SK-N-SH (cell line): ENCODE results near the gene PALM. TPM values are rescaled to one million over a fixed set of nuclear protein-coding genes. Genes with fewer than 3 reads are reported as not detected.

Source experiments
- CTCF ChIA-PET: fragments of 300-600, 350-600 bp; formaldehyde crosslinking; extraction: SDS; loops from one replicate; lab custom pipeline; 2021; lab: Yijun Ruan, JAX
- POLR2A ChIA-PET: fragments of 350-600 bp; sonication (Branson Sonifier 250); formaldehyde crosslinking; extraction: SDS; loops from one replicate; lab custom pipeline; 2020; ENCODE audit warnings: antibody characterized with exemption, inconsistent platforms; lab: Yijun Ruan, JAX
- DNase-seq: peaks from one replicate; pipeline ENCODE4 v3.0.0; 2012
- H2AFZ ChIP-seq: fragments of 200-600 bp; sonication (generic); 2 replicates; pipeline ENCODE4 v1.8.1; 2016; ENCODE audit warnings: antibody characterized with exemption, mild to moderate bottlenecking, low read depth
- H3F3A ChIP-seq: fragments of 200-600 bp; sonication (generic); replicated peaks from 2 replicates; pipeline ENCODE3; 2016; ENCODE audit warnings: antibody characterized with exemption, mild to moderate bottlenecking; ENCODE audit not compliant: insufficient read depth
- H3K27ac ChIP-seq, 2 experiments: fragments of 200-500 bp in 1 of 2; fragments of 200-600 bp in 1 of 2; sonication (Bioruptor generic) in 1 of 2; sonication (generic), shearing (Covaris generic) in 1 of 2; 2 replicates each; pipeline versions ENCODE4 v1.5.1 to v1.6.1; 2014 to 2016; ENCODE audit warnings: low read depth in 2 of 2, inconsistent platforms in 1 of 2, low read length in 1 of 2, mild to moderate bottlenecking in 1 of 2, mixed read lengths in 1 of 2
- H3K27me3 ChIP-seq: fragments of 200-600 bp; sonication (generic), shearing (Covaris generic); 2 replicates; pipeline ENCODE4 v1.6.1; 2016; ENCODE audit warnings: mixed run types; ENCODE audit not compliant: insufficient read depth
- H3K36me3 ChIP-seq, 2 experiments: fragments of 200-500 bp in 1 of 2; fragments of 200-600 bp in 1 of 2; sonication (Bioruptor generic) in 1 of 2; sonication (generic) in 1 of 2; replicated peaks in 1 of 2; 2 replicates each; pipeline versions ENCODE3 to v1.5.1; 2014 to 2016; ENCODE audit warnings: low read length in 1 of 2, mild to moderate bottlenecking in 1 of 2; ENCODE audit not compliant: insufficient read depth in 2 of 2, control insufficient read depth in 1 of 2
- H3K4me1 ChIP-seq, 2 experiments: fragments of 200-500 bp in 1 of 2; fragments of 200-600 bp in 1 of 2; sonication (Bioruptor generic) in 1 of 2; sonication (generic), shearing (Covaris generic) in 1 of 2; 2 replicates each; pipeline versions ENCODE4 v1.5.1 to v1.6.1; 2014 to 2016; ENCODE audit warnings: low read depth in 1 of 2, low read length in 1 of 2, mixed run types in 1 of 2; ENCODE audit not compliant: insufficient read depth in 2 of 2, control insufficient read depth in 1 of 2
- H3K4me2 ChIP-seq: fragments of 200-600 bp; sonication (generic), shearing (Covaris generic); 2 replicates; pipeline ENCODE4 v1.6.1; 2017; ENCODE audit warnings: mixed run types
- H3K4me3 ChIP-seq, 2 experiments: fragments of 200-500 bp in 1 of 2; fragments of 200-600 bp in 1 of 2; sonication (Bioruptor generic) in 1 of 2; sonication (generic), shearing (Covaris generic) in 1 of 2; 2 replicates each; pipeline versions ENCODE4 v1.5.1 to v1.8.1; 2014 to 2016; ENCODE audit warnings: low read depth in 2 of 2, inconsistent platforms in 1 of 2, low read length in 1 of 2, mild to moderate bottlenecking in 1 of 2, mixed read lengths in 1 of 2, moderate library complexity in 1 of 2
- H3K79me2 ChIP-seq: fragments of 200-600 bp; sonication (generic); 2 replicates; pipeline ENCODE4 v1.8.1; 2017; ENCODE audit warnings: mild to moderate bottlenecking; ENCODE audit not compliant: insufficient read depth
- H3K9ac ChIP-seq: fragments of 200-600 bp; sonication (generic); 2 replicates; pipeline ENCODE4 v1.6.1; 2017; ENCODE audit warnings: mixed run types
- H3K9me2 ChIP-seq: fragments of 200-600 bp; sonication (generic); 2 replicates; pipeline ENCODE4 v1.6.1; 2017; ENCODE audit warnings: mixed run types
- H3K9me3 ChIP-seq: fragments of 200-600 bp; sonication (generic); 2 replicates; pipeline ENCODE4 v1.6.1; 2017; ENCODE audit warnings: mixed run types, mild to moderate bottlenecking, moderate library complexity
- H4K20me1 ChIP-seq: fragments of 200-600 bp; sonication (generic); 2 replicates; pipeline ENCODE4 v1.6.1; 2017; ENCODE audit warnings: mild to moderate bottlenecking, mixed run types; ENCODE audit not compliant: insufficient read depth
- EP300 ChIP-seq, 2 experiments: IDR thresholded peaks; 2 replicates each; pipeline versions ENCODE4 v1.4.0 to v1.6.1; 2012; ENCODE audit warnings: borderline replicate concordance in 1 of 2, low read depth in 1 of 2, low read length in 1 of 2
- EZH2phosphoT487 ChIP-seq: fragments of 200-600 bp; sonication (generic); IDR thresholded peaks from 2 replicates; pipeline ENCODE4 v1.6.1; 2017; ENCODE audit warnings: low read depth, mixed run types, mild to moderate bottlenecking, antibody characterized with exemption, moderate library complexity, borderline replicate concordance
- FOXM1 ChIP-seq: IDR thresholded peaks from 2 replicates; pipeline ENCODE4 v1.4.0; 2012; ENCODE audit warnings: low read depth, mild to moderate bottlenecking
- GATA2 ChIP-seq: sonication (generic); formaldehyde crosslinking; IDR thresholded peaks from 2 replicates; pipeline ENCODE4 v1.5.0; 2020; ENCODE audit warnings: mild to moderate bottlenecking, missing genetic modification reagents
- IRF3 ChIP-seq: fragments of 150-350 bp; IDR thresholded peaks from 2 replicates; pipeline ENCODE4 v1.6.1; 2016; ENCODE audit warnings: mild to moderate bottlenecking, low read depth, low read length
- MAX ChIP-seq: IDR thresholded peaks from 2 replicates; pipeline ENCODE4 v1.4.0; 2012; ENCODE audit warnings: low read depth
- MEF2A ChIP-seq: IDR thresholded peaks from 2 replicates; pipeline ENCODE4 v1.4.0; 2012; ENCODE audit warnings: low read depth, borderline replicate concordance
- POLR2AphosphoS5 ChIP-seq: IDR thresholded peaks from 2 replicates; pipeline ENCODE4 v1.6.1; 2012; ENCODE audit warnings: low read depth, low read length
- RAD21 ChIP-seq: IDR thresholded peaks from 2 replicates; pipeline ENCODE4 v1.6.1; 2012; ENCODE audit warnings: mild to moderate bottlenecking, low read length
- RCOR1 ChIP-seq: fragments of 150-350 bp; IDR thresholded peaks from 2 replicates; pipeline ENCODE4 v1.6.1; 2017; ENCODE audit warnings: antibody characterized with exemption, low read length
- REST ChIP-seq: IDR thresholded peaks from 2 replicates; pipeline ENCODE4 v1.6.1; 2012; ENCODE audit warnings: mild to moderate bottlenecking, low read depth, low read length, moderate library complexity
- RFX5 ChIP-seq: IDR thresholded peaks from 2 replicates; pipeline ENCODE4 v1.6.1; 2012; ENCODE audit warnings: mild to moderate bottlenecking, improper control_type of control experiment, low read length
- SMC3 ChIP-seq: IDR thresholded peaks from 2 replicates; pipeline ENCODE4 v1.6.1; 2012; ENCODE audit warnings: low read depth, low read length, improper control_type of control experiment
- USF2 ChIP-seq: fragments of 150-350 bp; IDR thresholded peaks from 2 replicates; pipeline ENCODE4 v1.6.1; 2017; ENCODE audit warnings: antibody characterized with exemption, low read length, low read depth, borderline replicate concordance
- YY1 ChIP-seq: IDR thresholded peaks from 2 replicates; pipeline ENCODE4 v1.4.0; 2012; ENCODE audit warnings: low read depth, mild to moderate bottlenecking
- ZBTB33 ChIP-seq: IDR thresholded peaks from 2 replicates; pipeline ENCODE4 v1.4.0; 2012; ENCODE audit warnings: low read depth, borderline replicate concordance
- WGBS: methylation state at CpG from one replicate; pipeline ENCODE4 v1.1.6; 2017; ENCODE audit warnings: low lambda C conversion rate; 5-methylcytosine and 5-hydroxymethylcytosine counted together
- polyA plus RNA-seq, 3 experiments: library from polyadenylated mRNA; depleted of rRNA; stranded (reverse); fragments of >200 nt; gene quantifications; 2 replicates each; pipeline ENCODE4 v1.2.3, GENCODE V29; 2012

The PALM gene
- polyA plus RNA-seq, 1 of the 3 experiments (the other 2 are of a cell fraction) = 15.6 TPM

- H3K4me3 ChIP-seq = no peak overlapping the region
- TF ChIP-seq GATA2 (CRISPR knock-in tag) = no peak
- TF ChIP-seq YY1 = no peak
- no peak for TF ChIP-seq USF2
- TF ChIP-seq FOXM1 = no peak
- TF ChIP-seq IRF3 = no peak
- TF ChIP-seq REST = no peak
- TF ChIP-seq RAD21 = no peak
- no peak for TF ChIP-seq EZH2phosphoT487
- no peak for TF ChIP-seq MEF2A
- no peak overlapping the region for H3K27ac ChIP-seq
- no peak overlapping the region for H3K9ac ChIP-seq
- H4K20me1 ChIP-seq = no peaks in the 10 kb centered on the region
- 69% methylated on average over 15 of the region's 15 CpGs for WGBS
- H3K79me2 ChIP-seq = no peaks in the 10 kb centered on the region
- H3K4me2 ChIP-seq = no peak overlapping the region
- H3K27me3 ChIP-seq = no peaks in the 10 kb centered on the region
- H3F3A ChIP-seq = no peaks in the 10 kb centered on the region
- DNase-seq = no peak
- POLR2A ChIA-PET = no interaction called here
- CTCF ChIA-PET = interaction anchor here (1.0 kb wide), 1 partner anchor 100 kb away, joined by 3 read pairs; no protein-coding TSS in a partner anchor
- no peaks in the 10 kb centered on the region for H3K36me3 ChIP-seq
- H3K9me2 ChIP-seq = no peaks in the 10 kb centered on the region
- H3K4me1 ChIP-seq = no peaks in the 10 kb centered on the region
- H2AFZ ChIP-seq = no peak overlapping the region
- H3K9me3 ChIP-seq = no peaks in the 10 kb centered on the region
Observed at GRCh38 chr19:688214-688613, 20.5 kb upstream of the PALM start.

- no peaks in the 10 kb centered on the region for H3K9me3 ChIP-seq
- H2AFZ ChIP-seq = no peak overlapping the region
- POLR2A ChIA-PET = no interaction called here
- H3K27ac ChIP-seq = no peak overlapping the region
- no peaks in the 10 kb centered on the region for H3F3A ChIP-seq
- H3K4me2 ChIP-seq = no peak overlapping the region
- H3K4me1 ChIP-seq = no peaks in the 10 kb centered on the region
- H3K4me3 ChIP-seq = no peak overlapping the region
- no peaks in the 10 kb centered on the region for H3K27me3 ChIP-seq
- no peaks in the 10 kb centered on the region for H3K79me2 ChIP-seq
- CTCF ChIA-PET = no interaction called here
- TF ChIP-seq EP300 (IDR thresholded peaks at IDR 0.05; ENCODE audit: borderline replicate concordance in 1 of 2, low read depth in 1 of 2, low read length in 1 of 2) = no peak
- no peak for TF ChIP-seq RCOR1
- TF ChIP-seq POLR2AphosphoS5 = no peak
- TF ChIP-seq FOXM1 = no peak
- TF ChIP-seq MAX = no peak
- TF ChIP-seq RFX5 = no peak
- no peak for TF ChIP-seq IRF3
- no peak for TF ChIP-seq ZBTB33
- TF ChIP-seq SMC3 = no peak
- TF ChIP-seq MEF2A = no peak
- TF ChIP-seq EZH2phosphoT487 = no peak
- TF ChIP-seq GATA2 (CRISPR knock-in tag) = no peak
- TF ChIP-seq, all 33 proteins: peak for 0
- WGBS = 89% methylated on average over 17 of the region's 17 CpGs
- no peaks in the 10 kb centered on the region for H3K36me3 ChIP-seq
- no peak for DNase-seq
- no peak overlapping the region for H3K9ac ChIP-seq
- H3K9me2 ChIP-seq = no peaks in the 10 kb centered on the region
- H4K20me1 ChIP-seq = no peaks in the 10 kb centered on the region
Observed at GRCh38 chr19:688992-689391, 19.7 kb upstream of the PALM start.
